ENCODE results near the gene NUP98.

Gene NUP98

DNA sequence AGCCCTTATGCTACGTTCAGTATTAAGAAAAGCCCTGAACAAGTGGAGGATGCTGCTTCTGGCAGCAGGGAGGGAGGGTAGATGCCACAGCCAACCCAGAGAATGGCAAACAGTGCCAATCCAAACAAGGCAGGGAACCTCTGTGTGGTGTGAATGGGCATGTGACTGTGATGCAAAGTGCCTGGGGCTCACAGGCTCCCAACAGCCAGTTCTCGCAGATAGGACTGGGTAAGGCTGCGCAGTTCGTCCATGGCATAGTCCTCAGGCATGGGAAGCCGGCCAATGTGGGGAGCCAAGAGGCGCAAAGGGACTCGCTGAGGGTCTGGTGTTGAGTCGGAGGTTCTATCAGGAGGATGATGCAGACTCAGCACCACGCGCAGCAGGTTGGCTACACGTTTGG is 121.4 kb downstream of the NUP98 start:
- no peak for DNase-seq (ENCODE audit: low read depth)

DNA sequence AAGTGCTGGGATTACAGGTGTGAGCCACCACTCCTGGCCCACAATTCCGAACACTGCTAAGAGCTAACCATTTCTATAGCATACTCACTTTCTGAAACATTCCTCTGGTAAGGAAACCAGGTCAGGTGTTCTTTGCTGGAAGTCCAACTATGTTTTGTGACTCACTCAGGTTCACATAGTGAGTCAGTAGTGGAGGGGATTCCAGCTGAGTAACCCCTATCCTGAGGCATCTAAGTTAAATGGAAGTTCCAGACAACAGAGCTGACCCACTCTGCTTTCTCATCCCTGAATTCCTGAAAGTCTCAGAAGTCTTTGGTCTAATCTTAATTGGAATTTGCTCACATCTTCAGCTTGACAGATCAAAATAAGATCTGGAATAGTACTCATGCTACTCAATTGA is 123.2 kb downstream of the NUP98 start:
- TF ChIP-seq CTCF (IDR thresholded peaks at IDR 0.05; ENCODE audit: low read length, missing control alignments), result no peak
- peak; percentile 34 for DNase-seq (ENCODE audit: low read depth)
- no peak overlapping the region for H3K4me3 ChIP-seq (replicated peaks; ENCODE audit: low read depth, low read length)

More for the DNA sequence above, 121.4 kb downstream of the NUP98 start:
- H3K4me3 ChIP-seq (replicated peaks; ENCODE audit: low read depth, low read length), result no peak overlapping the region
- TF ChIP-seq CTCF (IDR thresholded peaks at IDR 0.05; ENCODE audit: low read length, missing control alignments), result no peak

DNA sequence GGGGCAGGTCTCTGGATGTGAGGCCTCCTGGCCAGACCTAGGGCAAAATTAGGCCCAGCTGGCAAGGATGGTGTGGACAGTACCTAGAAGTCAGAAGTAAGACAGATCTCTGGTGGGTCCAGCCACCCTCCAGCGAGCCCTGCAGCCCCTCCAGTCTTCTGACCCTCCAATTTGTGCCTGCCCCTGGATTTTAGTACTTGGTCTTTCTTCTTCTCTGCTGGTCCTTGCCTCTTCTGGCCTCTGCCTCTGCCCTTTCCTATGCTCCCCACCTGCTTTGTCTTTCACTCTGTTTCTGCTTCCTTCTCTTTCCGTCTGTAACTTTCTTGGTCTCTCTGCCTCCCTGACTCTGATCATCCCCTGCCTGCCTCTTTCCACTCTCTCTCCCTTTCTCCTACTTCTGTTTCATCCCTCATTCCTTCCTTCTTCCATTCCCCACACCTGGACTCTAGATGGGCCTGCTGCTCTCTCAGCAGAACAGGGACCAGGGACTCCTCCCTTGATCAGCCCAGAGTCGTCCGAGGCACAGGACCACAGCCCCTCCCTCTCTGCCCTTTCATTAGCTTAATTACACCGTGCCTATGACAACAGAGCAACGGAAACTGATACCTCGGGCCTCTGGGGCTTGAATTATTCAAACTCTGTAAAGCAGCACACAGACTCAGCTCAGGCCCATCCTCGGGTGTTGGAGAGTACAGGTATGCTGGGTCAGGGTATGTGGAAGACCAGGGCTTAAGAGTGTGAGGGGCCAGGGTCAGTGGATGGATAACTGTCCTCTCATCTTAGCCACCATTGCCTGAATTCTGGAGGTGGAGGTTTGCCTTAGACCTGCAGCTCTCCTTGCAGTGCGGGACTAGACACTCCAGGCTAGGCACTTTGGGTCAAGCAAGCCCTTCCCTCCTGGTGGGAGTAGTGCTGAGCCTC is 125.8 kb downstream of the NUP98 start, which contains the start of gene CHRNA10:
TSS of gene CHRNA10 (minus strand) at position 51 of the 921 bp plus-strand sequence. CDS start 72 bp downstream, outside the sequence.
- H3K4me3 ChIP-seq (replicated peaks; ENCODE audit: low read depth, low read length), result no peak within 1 kb of the TSS
- DNase-seq (ENCODE audit: low read depth), result no peak
- no peak for TF ChIP-seq CTCF (IDR thresholded peaks at IDR 0.05; ENCODE audit: low read length, missing control alignments)

GRCh38 chr11:3669742-3670183 is 127.6 kb downstream of the NUP98 start:
- no peak for DNase-seq (ENCODE audit: low read depth)
- TF ChIP-seq CTCF (IDR thresholded peaks at IDR 0.05; ENCODE audit: low read length, missing control alignments), result no peak
- no peak overlapping the region for H3K4me3 ChIP-seq (replicated peaks; ENCODE audit: low read depth, low read length)

DNA sequence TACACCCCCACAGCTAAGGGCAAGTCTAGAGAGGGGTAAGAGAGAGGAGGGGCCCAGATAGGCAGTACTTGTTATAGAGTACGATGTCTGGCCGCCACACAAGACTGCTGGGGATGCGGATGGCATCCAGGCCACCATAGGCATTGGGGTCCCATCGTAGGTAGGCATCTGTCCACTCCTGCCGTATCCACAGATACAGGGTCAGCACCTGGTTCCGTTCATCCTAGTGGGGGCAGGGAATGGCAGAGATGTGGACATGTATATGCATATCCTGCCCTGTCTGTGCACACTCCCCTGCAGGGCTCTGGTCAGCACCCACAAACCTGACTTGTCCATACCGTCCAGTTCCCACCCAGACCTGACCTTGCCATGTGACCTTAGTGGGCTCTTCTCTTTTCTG is 128.2 kb downstream of the NUP98 start:
- no peak for TF ChIP-seq CTCF (IDR thresholded peaks at IDR 0.05; ENCODE audit: low read length, missing control alignments)
- H3K4me3 ChIP-seq (replicated peaks; ENCODE audit: low read depth, low read length), result no peak overlapping the region
- no peak for DNase-seq (ENCODE audit: low read depth)

GRCh38 chr11:3667149-3668035 is 130.0 kb downstream of the NUP98 start:
- no peak for TF ChIP-seq CTCF (IDR thresholded peaks at IDR 0.05; ENCODE audit: low read length, missing control alignments)
- H3K4me3 ChIP-seq (replicated peaks; ENCODE audit: low read depth, low read length), result no peak overlapping the region
- DNase-seq (ENCODE audit: low read depth), result no peak

Data from fibroblast of pulmonary artery (primary cell).